ENCODE results near the gene SLX9.

Gene SLX9

DNA sequence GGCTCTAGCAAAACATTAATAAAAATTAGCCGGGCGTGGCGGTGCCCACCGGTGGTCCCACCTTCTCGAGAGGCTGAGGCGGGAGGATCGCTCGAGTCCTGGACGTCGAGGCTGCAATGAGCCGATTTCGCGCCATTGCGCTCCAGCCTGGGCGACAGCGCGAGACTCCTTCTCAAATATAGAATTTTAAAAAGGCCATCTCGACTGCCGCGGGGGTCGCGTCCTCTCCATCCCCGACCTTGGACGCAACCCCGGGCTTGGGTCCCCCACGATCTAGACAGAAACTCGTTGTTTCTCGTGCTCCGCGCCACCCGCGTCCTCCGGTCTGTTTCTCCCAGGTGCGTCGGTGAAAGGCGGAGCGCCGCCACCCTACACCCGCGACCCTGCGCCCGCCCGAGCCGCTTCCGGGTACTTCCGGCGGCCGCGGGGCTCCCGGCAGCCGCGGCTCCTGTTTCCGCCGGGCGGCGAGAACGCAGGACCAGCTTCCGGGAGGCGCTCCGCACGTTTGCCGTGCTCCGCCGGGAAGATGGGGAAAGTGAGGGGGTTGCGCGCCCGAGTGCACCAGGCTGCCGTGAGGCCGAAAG lies at the start of gene SLX9:
SLX9 (plus strand) TSS at position 498 of the 584 bp plus-strand sequence; CDS start at position 527, 29 bp downstream.
- peak; percentile 76 for DNase-seq

GRCh38 chr21:44890338-44890931 lies 49.4 kb upstream of the SLX9 start:
- DNase-seq: no peak

DNA sequence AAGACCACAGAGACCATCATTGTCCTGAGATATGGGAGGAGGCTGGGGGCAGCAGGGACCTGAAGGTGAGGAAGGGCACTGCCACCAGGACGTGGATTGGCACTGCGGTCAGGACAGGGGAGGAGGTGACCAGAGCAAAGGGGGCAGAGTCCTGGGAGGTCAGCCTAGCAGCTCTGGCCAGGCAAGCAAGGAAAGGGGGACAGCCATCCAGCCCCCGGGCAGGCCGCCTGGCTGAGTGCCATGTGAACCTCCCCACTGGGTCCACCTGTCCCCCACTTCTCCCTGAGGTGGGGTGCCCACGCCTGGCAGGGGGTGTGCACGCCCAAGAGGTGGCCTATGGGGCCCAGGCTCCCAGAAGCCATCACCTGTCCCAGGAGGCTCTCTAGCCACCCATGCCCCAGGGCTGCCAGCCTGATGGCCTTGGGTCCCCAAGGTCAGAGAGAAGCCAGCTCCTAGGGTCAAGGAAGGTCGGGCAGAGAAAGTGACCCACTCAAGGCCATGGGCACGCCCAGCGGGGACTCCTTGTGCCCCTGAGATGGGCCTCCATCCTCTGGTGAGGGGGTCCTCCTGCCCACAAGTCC lies 48.8 kb upstream of the SLX9 start:
- no peak for DNase-seq

GRCh38 chr21:44891631-44892031 lies 48.2 kb upstream of the SLX9 start:
- DNase-seq: no peak

- no peak for DNase-seq
Observed at GRCh38 chr21:44892095-44892494, 47.7 kb upstream of the SLX9 start.

DNA sequence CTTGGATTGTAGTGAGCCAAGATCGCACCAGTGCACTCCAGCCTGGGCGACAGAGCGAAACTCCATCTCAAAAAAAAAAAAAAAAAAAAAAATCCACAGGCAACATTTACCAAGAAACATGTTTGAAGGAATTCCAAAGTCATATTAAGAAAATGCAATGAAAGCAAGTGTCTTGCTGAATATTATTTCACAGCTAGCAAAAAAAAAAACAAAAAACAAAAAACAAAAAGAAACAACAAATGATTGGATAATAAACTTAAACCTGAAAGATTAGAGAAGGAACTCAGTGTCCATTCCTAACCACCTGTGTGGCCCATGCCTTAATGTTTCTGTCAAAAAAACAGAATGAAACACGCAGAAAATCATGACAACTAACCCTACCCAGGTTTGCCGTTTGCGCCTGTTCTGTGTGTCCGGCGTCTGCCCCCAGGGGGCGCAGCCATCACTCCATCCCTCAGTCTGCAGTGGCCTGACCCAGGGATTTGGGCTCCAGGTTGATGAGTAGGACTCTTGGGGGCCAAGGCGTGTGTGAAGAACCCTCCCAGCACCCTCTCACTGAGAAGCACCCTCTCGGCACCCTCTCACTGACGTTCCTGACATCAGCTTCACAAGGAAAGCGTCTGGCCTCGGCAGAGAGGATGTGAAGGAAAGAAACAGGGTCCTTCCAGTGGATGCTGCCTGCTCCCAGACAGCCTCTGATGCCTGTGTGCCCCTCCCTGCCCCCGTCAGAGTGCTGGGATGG lies 47.1 kb upstream of the SLX9 start:
- DNase-seq: peak; percentile 70

- no peak for DNase-seq
Observed at GRCh38 chr21:44893278-44893556, 46.6 kb upstream of the SLX9 start.

DNA sequence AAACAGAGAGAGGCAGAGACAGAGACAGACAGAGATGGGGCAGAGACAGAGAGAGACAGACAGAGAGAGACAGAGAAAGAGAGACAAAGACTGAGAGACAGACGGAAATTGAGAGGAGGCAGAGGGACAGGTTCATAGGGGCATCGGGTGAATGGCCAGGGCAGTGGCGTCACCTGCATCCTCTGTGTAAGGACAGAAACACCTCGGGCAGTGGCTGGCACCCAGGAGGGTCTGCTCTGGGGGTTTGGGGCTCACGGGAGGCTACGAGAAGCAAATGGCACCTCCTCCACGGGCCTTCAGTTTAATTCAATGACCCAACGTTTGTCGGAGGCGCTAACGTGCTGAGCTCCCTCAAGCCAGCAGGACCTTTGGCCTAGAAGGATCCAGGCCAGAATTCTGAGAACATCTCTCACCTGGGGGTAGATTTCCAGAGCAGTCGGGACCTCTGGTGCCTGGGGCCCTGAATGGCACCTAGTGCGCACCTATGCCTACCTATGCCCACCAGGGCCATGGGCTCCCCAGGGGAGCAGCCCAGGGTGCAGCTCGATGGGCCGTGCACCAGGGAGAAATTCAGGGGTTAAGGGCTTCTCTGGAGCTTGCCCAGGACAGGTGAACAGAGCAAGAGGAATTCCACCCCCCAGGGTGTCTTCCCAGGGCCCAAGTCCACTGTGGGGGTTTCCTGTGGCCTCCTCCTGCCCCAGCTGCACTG lies 45.7 kb upstream of the SLX9 start:
- no peak for DNase-seq

GRCh38 chr21:44894687-44895302 lies 45.0 kb upstream of the SLX9 start:
- DNase-seq: no peak

- DNase-seq: no peak
Observed at GRCh38 chr21:44895859-44896258, 44.0 kb upstream of the SLX9 start.

- no peak for DNase-seq
Observed at GRCh38 chr21:44896561-44897286, 43.1 kb upstream of the SLX9 start.

DNA sequence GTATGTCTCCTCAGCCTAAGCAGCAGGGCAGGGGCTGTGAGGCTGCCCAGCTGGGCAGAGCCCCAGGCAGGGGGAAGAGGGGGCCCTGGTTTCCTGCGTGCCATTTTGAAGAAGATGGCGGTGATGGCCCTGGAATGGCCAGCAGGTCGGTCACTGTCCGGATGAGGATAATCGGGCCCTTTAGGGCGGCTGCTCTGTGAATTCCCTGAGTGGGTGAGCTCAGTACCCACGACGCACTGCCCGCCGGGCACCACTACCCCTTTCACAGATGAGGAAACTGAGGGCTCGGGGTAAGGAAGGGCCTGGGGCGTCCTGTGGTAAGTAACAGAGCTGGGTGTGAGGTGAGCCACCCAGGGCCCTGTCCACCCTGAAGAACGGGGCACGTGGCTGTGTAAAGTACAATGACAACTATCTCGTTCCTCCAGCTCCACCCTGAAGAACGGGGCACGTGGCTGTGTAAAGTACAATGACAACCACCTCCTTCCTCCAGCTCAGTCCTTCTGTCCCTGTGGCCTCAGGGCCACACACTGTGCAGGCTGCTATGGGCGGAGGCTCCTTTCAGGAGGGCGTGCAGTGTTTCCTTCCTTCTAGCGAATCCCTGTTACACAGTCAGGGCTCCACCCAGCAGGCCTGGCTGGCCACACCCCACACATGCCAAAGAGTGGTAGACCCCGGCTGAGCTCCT lies 42.4 kb upstream of the SLX9 start:
- no peak for DNase-seq

- DNase-seq: no peak
Observed at GRCh38 chr21:44898011-44898488, 41.8 kb upstream of the SLX9 start.

- DNase-seq: no peak
Observed at GRCh38 chr21:44898851-44899767, 40.7 kb upstream of the SLX9 start.

DNA sequence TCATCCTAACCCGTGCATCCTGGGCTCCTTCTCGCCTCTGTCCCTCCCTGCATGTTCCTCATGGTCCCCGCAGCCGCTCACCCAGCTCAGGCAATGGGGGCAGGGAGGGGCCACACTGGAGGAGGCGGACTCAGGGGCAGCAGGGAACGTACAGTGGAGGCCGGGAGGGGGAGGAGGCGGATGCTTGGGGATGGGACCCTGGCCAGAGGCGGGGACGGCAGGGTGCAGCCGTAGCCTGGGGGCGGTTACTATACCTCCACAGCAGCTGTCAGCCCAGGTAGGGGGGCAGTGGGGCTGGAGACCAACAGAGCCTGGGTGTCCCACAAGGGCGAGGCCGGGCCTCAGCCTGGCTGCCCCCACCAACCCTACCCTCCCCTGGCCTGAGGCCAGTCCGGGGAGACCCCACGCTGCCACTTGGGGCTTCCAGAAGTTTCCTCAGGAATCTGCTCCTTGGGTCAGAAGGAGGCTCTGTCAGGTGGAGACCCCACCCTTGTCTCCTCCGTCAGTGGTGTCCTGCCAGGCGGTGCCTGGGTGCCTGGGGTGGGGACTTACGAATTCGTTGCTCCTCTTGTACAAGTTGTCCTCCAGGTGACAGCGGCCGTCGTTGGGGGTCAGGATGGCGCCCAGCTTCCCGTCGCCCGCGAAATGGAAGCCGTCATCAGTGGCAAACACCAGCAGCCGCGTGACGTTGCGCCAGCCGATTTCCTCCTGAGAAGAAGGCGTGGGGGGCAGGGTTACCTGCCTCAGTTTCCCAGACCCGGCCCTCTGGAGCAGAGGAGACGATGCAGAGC lies 39.9 kb upstream of the SLX9 start:
- no peak for DNase-seq

GRCh38 chr21:44900559-44901251 lies 39.1 kb upstream of the SLX9 start:
- no peak for DNase-seq

DNA sequence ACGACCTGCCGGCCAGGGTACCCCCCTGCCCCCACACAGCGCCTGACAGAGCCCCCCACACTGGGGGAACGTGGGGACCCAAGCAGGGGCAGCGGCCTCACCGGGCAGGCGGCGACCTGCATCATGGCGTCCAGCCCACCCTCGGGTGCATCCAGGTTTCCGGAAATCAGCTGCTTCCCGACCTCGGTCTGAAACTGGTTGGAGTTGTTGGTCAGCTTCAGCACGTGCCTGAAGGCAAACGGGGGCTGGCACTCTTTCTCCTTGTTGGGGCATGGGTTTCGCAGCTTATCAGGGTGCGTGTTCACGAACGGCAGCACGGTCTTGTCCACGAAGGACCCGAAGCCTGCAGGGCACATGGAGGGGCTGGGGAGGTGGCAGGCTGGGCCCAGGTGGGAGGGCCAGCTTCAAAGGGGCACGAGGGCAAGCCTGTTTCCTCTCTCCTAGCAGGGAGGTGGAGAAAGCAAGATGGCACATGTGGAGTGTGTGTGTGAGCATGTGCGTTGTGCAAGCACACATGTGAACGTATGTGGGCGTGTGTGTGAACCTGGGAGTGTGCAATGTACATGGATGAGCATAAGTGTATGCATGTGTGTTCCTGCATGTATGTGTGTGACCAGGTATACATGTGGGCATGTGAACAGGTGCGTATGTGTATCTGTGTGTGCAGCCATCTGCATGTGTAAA lies 38.3 kb upstream of the SLX9 start:
- no peak for DNase-seq
